Testis (tissue), 3 donors: ENCODE measurements around the gene SNX32. TPM values are rescaled to one million over a fixed set of nuclear protein-coding genes. Genes with fewer than 3 reads are reported as not detected.
A peak's percentile ranks its signal among the peaks of the same experiment; 100 is the strongest.

Experiments
- DNase-seq: peaks from one replicate; pipeline ENCODE4 v3.0.0-alpha.2; 2019
- H3K27ac ChIP-seq, 2 donors: fragments of 200-600 bp; sonication (generic); one replicate each; pipeline ENCODE4 v1.5.1; 2019
- H3K27me3 ChIP-seq: fragments of 200-600 bp; sonication (generic); one replicate; pipeline ENCODE4 v1.5.1; 2019
- H3K36me3 ChIP-seq: fragments of 200-600 bp; sonication (generic); one replicate; pipeline ENCODE4 v1.5.1; 2017; ENCODE audit warnings: low read depth; ENCODE audit errors: missing control alignments
- H3K4me1 ChIP-seq: fragments of 200-600 bp; sonication (generic); one replicate; pipeline ENCODE4 v1.5.1; 2019
- H3K4me3 ChIP-seq, 2 donors: fragments of 200-600 bp; sonication (generic); one replicate each; pipeline ENCODE4 v1.5.1; 2017 to 2019
- H3K9me3 ChIP-seq: fragments of 200-600 bp; sonication (generic); one replicate; pipeline ENCODE4 v1.5.1; 2017
- POLR2A ChIP-seq: fragments of 450-650 bp; IDR thresholded peaks from one replicate; pipeline ENCODE4 v1.6.1; 2017; ENCODE audit warnings: antibody characterized with exemption, mild to moderate bottlenecking, moderate library complexity
- WGBS, 2 donors: methylation state at CpG; one replicate each; pipeline ENCODE4 v1.1.5; 2018; 5-methylcytosine and 5-hydroxymethylcytosine counted together
- intact Hi-C: fragments of 100-400 bp; cut with DNase I; formaldehyde crosslinking; loops from one replicate; pipeline ENCODE4 v1.15.1; 2023; ENCODE audit warnings: low total_unique reads
- polyA plus RNA-seq: library from polyadenylated mRNA; stranded (reverse); fragments of 350-450 nt; fragmentation: Illumina TruSeq; extraction: RNeasy Lipid Tissue Mini Kit (QIAGEN cat#74804); gene quantifications from one replicate; pipeline ENCODE4 v1.2.3, GENCODE V29; 2014; ENCODE audit warnings: low read depth, low replicate concordance; ENCODE audit not compliant: insufficient read depth
- total RNA-seq, 2 donors: library from RNA; depleted of rRNA; stranded (reverse); fragments of >200 nt; gene quantifications; one replicate each; pipeline ENCODE4 v1.2.3, GENCODE V29; 2016
- TF ChIP-seq, protein P1 (sequence below), 3 experiments: fragments of 450-650 bp in 2 of 3; fragments of 200-600 bp in 1 of 3; sonication (generic) in 1 of 3; IDR thresholded peaks; one replicate each; pipeline ENCODE4 v1.5.1; 2016 to 2019; ENCODE audit warnings: antibody characterized with exemption in 3 of 3, mild to moderate bottlenecking in 2 of 3, moderate library complexity in 1 of 3

Gene SNX32
- total and polyA plus RNA-seq, 3 donors from 2014 or later, result 3.2 to 4.9 (median 4.0) TPM

GRCh38 chr11:65787649-65788622 is 45.8 kb upstream of the SNX32 start:
- peak; percentile 42 for DNase-seq
- intact Hi-C loops, result no loop called here
- WGBS, 2 donors, result 3 to 7% methylated on average over 10 to 53 of the region's 64 CpGs
- TF ChIP-seq POLR2A, result no peak
- TF ChIP-seq, protein P1, sequence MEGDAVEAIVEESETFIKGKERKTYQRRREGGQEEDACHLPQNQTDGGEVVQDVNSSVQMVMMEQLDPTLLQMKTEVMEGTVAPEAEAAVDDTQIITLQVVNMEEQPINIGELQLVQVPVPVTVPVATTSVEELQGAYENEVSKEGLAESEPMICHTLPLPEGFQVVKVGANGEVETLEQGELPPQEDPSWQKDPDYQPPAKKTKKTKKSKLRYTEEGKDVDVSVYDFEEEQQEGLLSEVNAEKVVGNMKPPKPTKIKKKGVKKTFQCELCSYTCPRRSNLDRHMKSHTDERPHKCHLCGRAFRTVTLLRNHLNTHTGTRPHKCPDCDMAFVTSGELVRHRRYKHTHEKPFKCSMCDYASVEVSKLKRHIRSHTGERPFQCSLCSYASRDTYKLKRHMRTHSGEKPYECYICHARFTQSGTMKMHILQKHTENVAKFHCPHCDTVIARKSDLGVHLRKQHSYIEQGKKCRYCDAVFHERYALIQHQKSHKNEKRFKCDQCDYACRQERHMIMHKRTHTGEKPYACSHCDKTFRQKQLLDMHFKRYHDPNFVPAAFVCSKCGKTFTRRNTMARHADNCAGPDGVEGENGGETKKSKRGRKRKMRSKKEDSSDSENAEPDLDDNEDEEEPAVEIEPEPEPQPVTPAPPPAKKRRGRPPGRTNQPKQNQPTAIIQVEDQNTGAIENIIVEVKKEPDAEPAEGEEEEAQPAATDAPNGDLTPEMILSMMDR (IDR thresholded peaks at IDR 0.05), result no peak
- peak overlapping the region in 1 of 2 donors; percentile 59 for H3K27ac ChIP-seq
- peak overlapping the region; percentile 41 to 52 for H3K4me3 ChIP-seq
- no peaks in the 10 kb centered on the region for H3K36me3 ChIP-seq
- no peaks in the 10 kb centered on the region for H3K4me1 ChIP-seq
- H3K9me3 ChIP-seq, result no peaks in the 10 kb centered on the region
- no peaks in the 10 kb centered on the region for H3K27me3 ChIP-seq

DNA sequence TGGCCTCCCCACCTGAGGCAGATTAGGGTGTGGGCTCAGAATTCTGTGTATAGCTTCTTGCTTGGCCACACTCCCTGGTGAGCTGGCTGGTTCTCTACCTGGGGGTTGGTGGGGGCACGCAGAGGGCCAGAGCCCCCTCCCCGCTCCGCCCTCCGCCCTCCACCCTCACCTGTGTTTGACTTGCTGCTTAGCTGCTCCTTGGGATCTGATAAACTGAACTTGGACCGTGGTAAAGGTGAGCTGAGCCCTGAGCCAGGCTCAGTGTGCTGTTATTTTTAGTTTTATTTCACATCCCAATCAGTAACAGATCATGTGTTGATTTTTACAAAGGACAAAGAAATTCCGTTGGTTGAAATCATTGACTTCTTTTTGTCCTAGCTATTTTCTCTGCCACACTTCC is 44.9 kb upstream of the SNX32 start:
- intact Hi-C loops, result no loop called here
- H3K4me1 ChIP-seq, result no peaks in the 10 kb centered on the region
- no peaks in the 10 kb centered on the region for H3K36me3 ChIP-seq
- no peak overlapping the region for H3K27ac ChIP-seq
- H3K27me3 ChIP-seq, result no peaks in the 10 kb centered on the region
- no peak for DNase-seq
- H3K4me3 ChIP-seq, result no peak overlapping the region
- TF ChIP-seq POLR2A, result no peak
- TF ChIP-seq, protein P1 (IDR thresholded peaks at IDR 0.05), result no peak
- WGBS, 2 donors, result 61 to 71% methylated on average over 6 of the region's 6 CpGs
- no peaks in the 10 kb centered on the region for H3K9me3 ChIP-seq

- H3K4me3 ChIP-seq, result no peak overlapping the region
- H3K27ac ChIP-seq, result no peak overlapping the region
- no peaks in the 10 kb centered on the region for H3K27me3 ChIP-seq
- intact Hi-C loops, result no loop called here
- TF ChIP-seq POLR2A, result no peak
- TF ChIP-seq, protein P1 (IDR thresholded peaks at IDR 0.05), result no peak
- H3K9me3 ChIP-seq, result no peaks in the 10 kb centered on the region
- DNase-seq, result no peak
- WGBS, 2 donors, result 82 to 83% methylated on average over 4 to 14 of the region's 14 CpGs
- no peaks in the 10 kb centered on the region for H3K4me1 ChIP-seq
- H3K36me3 ChIP-seq, result no peaks in the 10 kb centered on the region
Measured at GRCh38 chr11:65789230-65790103, 44.3 kb upstream of the SNX32 start.

DNA sequence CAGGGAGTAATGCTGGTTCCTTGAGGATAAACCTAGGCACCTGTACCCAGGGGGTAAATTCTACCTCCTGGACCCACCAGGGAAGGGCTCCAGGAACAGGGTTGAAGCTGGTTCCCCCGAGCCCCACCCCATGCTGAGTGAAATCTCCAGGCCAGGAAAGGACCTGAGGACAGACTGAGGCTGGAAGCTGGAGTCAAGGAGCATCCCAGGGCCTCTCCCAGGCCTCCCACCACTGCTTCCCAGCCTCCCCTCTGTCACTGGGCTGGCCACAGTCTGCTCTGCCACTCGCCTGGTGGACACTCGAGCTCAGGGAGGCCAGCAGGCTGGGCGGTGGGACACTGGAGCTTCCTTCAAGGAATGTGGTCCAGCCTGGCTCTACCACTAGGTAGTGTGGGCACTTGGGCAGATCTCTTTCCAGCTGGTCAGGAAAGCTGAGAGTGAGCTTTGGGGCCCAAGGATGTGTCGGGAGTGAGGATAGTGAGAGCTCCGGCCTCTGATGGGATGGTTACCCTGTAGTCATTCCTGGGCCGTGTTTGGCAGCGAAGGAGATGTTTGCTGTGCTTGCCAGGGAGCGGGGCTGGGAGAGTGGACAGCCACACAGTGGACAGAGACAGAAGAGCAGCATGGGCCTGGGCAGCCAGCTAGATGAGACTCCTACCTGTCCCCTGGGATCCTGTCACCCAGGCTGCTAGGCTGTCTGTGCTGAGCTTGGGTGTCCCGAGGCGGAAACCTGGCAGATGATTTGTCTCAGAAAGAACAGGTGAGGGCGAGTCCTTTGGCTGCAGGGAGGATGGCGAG is 43.5 kb upstream of the SNX32 start:
- intact Hi-C loops, result no loop called here
- Histone ChIP-seq H3K9me3 (no peaks in the 10 kb centered on the region), H3K27me3 (no peaks in the 10 kb centered on the region), H3K4me3 (no peak overlapping the region), H3K27ac (no peak overlapping the region), H3K4me1 (no peaks in the 10 kb centered on the region), H3K36me3 (no peaks in the 10 kb centered on the region)
- TF ChIP-seq POLR2A, result no peak
- TF ChIP-seq, protein P1 (IDR thresholded peaks at IDR 0.05), result no peak
- 93 to 96% methylated on average over 12 to 13 of the region's 13 CpGs for WGBS, 2 donors
- DNase-seq, result no peak
